ENCODE results near the gene NQO2. TPM values are rescaled to one million over a fixed set of nuclear protein-coding genes. Genes with fewer than 3 reads are reported as not detected.
A peak's percentile ranks its signal among the peaks of the same experiment; 100 is the strongest.

The NQO2 gene
- total and polyA plus RNA-seq, 2 of the 13 experiments (the other 11 are each of a cell fraction or from before 2014, with no cell fraction given) = 32.2 to 56.5 TPM

- TF ChIP-seq GPN1 (CRISPR knock-in tag; IDR thresholded peaks at IDR 0.05; ENCODE audit: borderline replicate concordance) (no peak), TFAP4 (IDR thresholded peaks at IDR 0.05; ENCODE audit: borderline replicate concordance, low read depth) (no peak), ESRRA (CRISPR knock-in tag; IDR thresholded peaks at IDR 0.05; ENCODE audit: low read depth) (no peak), ZNF629 (CRISPR knock-in tag; conservative IDR thresholded peaks at IDR 0.05) (no peak), HOXA7 (CRISPR knock-in tag; IDR thresholded peaks at IDR 0.05) (no peak), ZNF501 (CRISPR knock-in tag; IDR thresholded peaks at IDR 0.05) (no peak), ZNF616 (CRISPR knock-in tag; IDR thresholded peaks at IDR 0.05; ENCODE audit: low read depth) (no peak), CTCF (CRISPR knock-in tag; IDR thresholded peaks at IDR 0.05) (peak; percentile 82), NAIF1 (CRISPR knock-in tag; IDR thresholded peaks at IDR 0.05; ENCODE audit: borderline replicate concordance) (no peak), RXRA (CRISPR knock-in tag; IDR thresholded peaks at IDR 0.05) (no peak), ZBTB1 (CRISPR knock-in tag; IDR thresholded peaks at IDR 0.05; ENCODE audit: borderline replicate concordance) (no peak), ZFP91 (CRISPR knock-in tag; IDR thresholded peaks at IDR 0.05; ENCODE audit: borderline replicate concordance) (peak; percentile 38; the same call in 1 of the 2 replicates), ZNF749 (CRISPR knock-in tag; IDR thresholded peaks at IDR 0.05; ENCODE audit: borderline replicate concordance) (no peak), ZNF709 (CRISPR knock-in tag; IDR thresholded peaks at IDR 0.05) (no peak), YY1 (IDR thresholded peaks at IDR 0.05; ENCODE audit: insufficient read depth, insufficient replicate concordance, low read depth, low read length) (no peak), RBM22 (optimal IDR thresholded peaks at IDR 0.05; ENCODE audit: low read length) (no peak), HDAC6 (IDR thresholded peaks at IDR 0.05; ENCODE audit: low read depth, low read length) (no peak), ZNF335 (CRISPR knock-in tag; IDR thresholded peaks at IDR 0.05) (no peak), SALL1 (CRISPR knock-in tag; IDR thresholded peaks at IDR 0.05) (0 out of 2 replicates have a peak, but pooled peaks have one; percentile 10), PRDM10 (CRISPR knock-in tag; IDR thresholded peaks at IDR 0.05; ENCODE audit: low read depth) (no peak), ATF7-NPFF (CRISPR knock-in tag; IDR thresholded peaks at IDR 0.05; ENCODE audit: low read depth) (no peak)
These were observed 32.4 kb downstream of the NQO2 start (continued) for GRCh38 chr6:3031857-3032640.
